Measurements from ENCODE around the gene ZNF316.
"Not testable (repeated sequence)": the region's sequence is repeated elsewhere in the genome, so short reads cannot be mapped to it uniquely, and the experiment has no call there.

Gene ZNF316

DNA sequence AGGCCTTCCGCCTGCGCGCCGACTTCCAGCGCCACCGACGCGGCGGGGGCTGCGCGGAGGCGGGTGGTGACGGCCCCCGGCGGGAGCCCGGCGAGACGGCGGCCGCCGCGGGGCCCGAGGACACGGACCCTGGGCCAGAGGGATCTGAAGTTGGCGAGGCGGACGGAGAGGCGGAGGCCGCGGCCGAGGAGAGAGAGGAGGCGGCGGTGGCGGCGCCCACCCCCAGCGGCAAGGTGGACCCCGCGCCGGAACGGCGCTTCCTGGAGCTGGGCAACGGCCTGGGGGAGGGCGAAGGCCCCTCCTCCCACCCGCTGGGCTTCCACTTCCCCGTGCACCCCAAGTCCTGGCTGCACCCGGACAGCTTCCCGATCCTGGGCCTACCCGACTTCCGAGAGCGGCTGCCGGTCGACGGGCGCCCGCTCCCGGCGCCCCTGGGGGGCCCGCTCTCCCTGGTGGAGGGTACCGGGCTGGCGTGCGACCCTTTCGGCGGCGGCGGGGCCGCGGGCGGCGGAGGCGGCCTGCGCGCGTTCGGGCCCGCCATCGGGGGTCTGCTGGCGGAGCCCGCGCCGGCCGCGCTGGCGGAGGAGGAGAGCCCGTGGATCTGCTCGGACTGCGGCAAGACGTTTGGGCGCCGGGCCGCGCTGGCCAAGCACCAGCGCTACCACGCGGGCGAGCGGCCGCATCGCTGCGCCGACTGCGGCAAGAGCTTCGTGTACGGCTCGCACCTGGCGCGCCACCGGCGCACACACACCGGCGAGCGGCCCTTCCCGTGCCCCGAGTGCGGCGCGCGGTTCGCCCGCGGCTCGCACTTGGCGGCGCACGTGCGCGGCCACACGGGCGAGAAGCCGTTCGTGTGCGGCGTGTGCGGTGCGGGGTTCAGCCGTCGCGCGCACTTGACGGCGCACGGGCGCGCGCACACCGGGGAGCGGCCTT, 16.2 kb downstream of the ZNF316 start:
- Histone ChIP-seq H3K27me3 (ENCODE audit: control insufficient read depth, insufficient read depth, low read length) (no peaks in the 10 kb centered on the region), H3K4me3 (ENCODE audit: low read length) (no peak overlapping the region), H3K4me1 (ENCODE audit: control insufficient read depth, insufficient read depth, low read length) (no peaks in the 10 kb centered on the region; the same call in 1 of the 2 replicates), H3K9me3 (ENCODE audit: control insufficient read depth, insufficient read depth, low read length) (peaks cover 2% of the 10 kb centered on the region; the same call in 1 of the 2 replicates), H3K36me3 (ENCODE audit: control insufficient read depth, insufficient read depth, low read length) (peaks cover 20% of the 10 kb centered on the region), H3K27ac (ENCODE audit: low read length) (no peak overlapping the region)
- no peak for DNase-seq (ENCODE audit: low read depth, low spot score)
- no CpG with 5 or more reads among the region's 146 CpGs for WGBS (ENCODE audit: insufficient coverage, insufficient read length)

DNA sequence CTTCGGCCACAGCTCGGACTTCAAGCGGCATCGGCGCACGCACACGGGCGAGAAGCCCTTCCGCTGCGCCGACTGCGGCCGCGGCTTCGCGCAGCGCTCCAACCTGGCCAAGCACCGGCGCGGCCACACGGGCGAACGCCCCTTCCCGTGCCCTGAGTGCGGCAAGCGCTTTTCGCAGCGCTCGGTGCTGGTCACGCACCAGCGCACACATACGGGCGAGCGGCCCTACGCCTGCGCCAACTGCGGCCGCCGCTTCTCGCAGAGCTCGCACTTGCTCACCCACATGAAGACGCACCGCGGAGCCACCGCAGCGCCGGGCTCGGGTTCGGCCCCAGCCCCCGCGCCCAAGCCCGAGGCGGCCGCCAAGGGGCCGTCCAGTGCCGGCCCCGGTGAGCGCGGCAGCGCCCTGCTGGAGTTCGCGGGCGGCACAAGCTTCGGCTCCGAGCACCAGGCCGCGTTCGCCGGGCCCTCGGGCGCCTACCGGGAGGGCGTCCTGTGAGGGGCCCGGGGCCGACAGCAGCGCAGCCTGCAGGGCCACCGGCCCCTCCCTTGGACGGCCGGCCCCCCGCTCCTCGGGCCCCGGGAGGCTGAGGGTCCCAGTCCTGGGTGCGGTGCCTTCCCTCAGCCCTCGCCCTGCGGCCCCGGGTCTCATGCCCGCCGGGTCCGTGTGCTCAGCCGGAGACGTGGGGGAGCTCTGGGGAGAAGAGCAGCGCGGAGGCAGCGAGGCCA, 17.2 kb downstream of the ZNF316 start:
- Histone ChIP-seq H3K4me1 (ENCODE audit: control insufficient read depth, insufficient read depth, low read length) (peaks cover 1% of the 10 kb centered on the region; the same call in 1 of the 2 replicates), H3K9me3 (ENCODE audit: control insufficient read depth, insufficient read depth, low read length) (peaks cover 2% of the 10 kb centered on the region; the same call in 1 of the 2 replicates), H3K27ac (ENCODE audit: low read length) (no peak overlapping the region), H3K36me3 (ENCODE audit: control insufficient read depth, insufficient read depth, low read length) (peaks cover 20% of the 10 kb centered on the region), H3K4me3 (ENCODE audit: low read length) (no peak overlapping the region), H3K27me3 (ENCODE audit: control insufficient read depth, insufficient read depth, low read length) (no peaks in the 10 kb centered on the region)
- DNase-seq (ENCODE audit: low read depth, low spot score): no peak
- WGBS (ENCODE audit: insufficient coverage, insufficient read length): no CpG with 5 or more reads among the region's 94 CpGs

DNA sequence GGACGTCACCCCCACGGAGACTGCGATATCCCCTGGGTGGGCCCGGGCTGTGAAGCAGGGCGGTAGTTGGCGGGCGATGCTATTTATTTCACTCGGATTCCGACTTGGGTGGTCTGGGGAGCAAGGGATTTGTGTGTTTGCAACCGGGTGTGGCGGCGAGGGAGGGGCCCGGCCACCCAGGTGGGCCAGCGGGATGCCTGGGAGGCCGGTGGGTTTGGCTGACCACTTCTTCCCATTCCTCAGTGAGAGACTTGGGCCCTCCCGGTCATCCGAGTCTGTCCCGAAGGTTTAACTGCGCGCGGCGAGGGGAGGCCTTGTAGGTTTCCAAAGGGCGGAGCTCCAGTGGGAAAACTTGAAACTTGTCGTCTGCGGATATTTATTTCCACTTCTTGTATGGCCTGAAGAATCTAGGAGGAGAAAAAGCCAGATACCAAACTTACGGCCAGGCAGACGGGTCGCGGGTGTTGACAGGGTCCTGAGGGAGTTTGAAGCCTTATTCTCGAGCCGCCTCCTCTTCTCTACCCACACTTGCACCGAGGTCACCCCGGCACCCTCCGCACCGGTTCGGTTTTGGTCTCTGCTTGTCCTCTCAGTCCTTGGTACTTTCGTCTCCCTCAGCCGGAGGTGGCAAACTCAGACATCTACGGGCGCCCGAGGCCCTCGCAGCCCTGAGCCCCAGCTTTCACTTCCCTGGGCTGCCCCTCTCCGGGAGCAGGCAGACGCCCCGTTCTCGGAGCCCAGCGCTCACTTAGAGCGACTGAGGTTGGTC, 17.9 kb downstream of the ZNF316 start:
- Histone ChIP-seq H3K4me1 (ENCODE audit: control insufficient read depth, insufficient read depth, low read length) (peaks cover 4% of the 10 kb centered on the region; the same call in 1 of the 2 replicates), H3K36me3 (ENCODE audit: control insufficient read depth, insufficient read depth, low read length) (peaks cover 20% of the 10 kb centered on the region), H3K9me3 (ENCODE audit: control insufficient read depth, insufficient read depth, low read length) (peaks cover 2% of the 10 kb centered on the region; the same call in 1 of the 2 replicates), H3K27ac (ENCODE audit: low read length) (no peak overlapping the region), H3K4me3 (ENCODE audit: low read length) (no peak overlapping the region), H3K27me3 (ENCODE audit: control insufficient read depth, insufficient read depth, low read length) (no peaks in the 10 kb centered on the region)
- no CpG with 5 or more reads among the region's 48 CpGs for WGBS (ENCODE audit: insufficient coverage, insufficient read length)
- DNase-seq (ENCODE audit: low read depth, low spot score): no peak

DNA sequence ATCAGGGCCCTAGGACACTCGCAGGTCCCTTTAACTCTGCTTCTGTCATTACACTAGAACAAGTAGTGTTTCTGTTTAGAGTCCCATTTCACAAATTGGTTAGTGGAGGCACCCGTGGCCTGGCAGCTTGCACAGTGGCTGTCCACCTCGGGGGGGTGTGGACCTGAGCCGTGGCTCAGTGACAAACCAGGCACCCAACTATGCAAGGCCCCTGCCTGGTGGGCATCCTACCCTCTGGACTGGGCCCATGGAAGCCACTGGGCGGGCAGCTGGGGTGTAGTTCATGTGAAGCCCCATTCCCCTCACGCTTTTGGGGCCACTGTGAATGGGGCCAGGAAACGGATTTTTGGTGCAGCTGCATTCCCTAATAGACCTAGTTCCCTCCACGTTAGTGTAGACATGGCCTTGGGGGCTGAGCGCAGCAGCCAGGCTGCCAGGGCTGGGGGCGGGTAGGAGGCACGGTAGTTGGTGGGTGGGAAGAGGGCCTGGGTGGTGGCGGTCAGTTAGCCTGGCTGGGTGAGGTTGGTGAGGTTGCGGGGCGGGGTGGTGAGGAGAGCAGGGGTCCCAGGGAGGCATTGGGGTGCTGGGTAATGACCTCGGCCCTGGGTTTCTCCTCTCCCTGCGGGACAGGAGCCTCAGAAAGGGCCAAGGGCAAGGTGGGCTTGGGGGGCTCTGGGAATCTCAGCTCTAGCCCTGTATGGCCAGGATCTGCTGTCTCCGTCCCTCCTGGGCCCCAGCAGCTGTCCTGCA, 18.7 kb downstream of the ZNF316 start:
- no peak overlapping the region for H3K27ac ChIP-seq (ENCODE audit: low read length)
- peaks cover 2% of the 10 kb centered on the region; the same call in 1 of the 2 replicates for H3K9me3 ChIP-seq (ENCODE audit: control insufficient read depth, insufficient read depth, low read length)
- no peak for DNase-seq (ENCODE audit: low read depth, low spot score)
- peaks cover 4% of the 10 kb centered on the region; the same call in 1 of the 2 replicates for H3K4me1 ChIP-seq (ENCODE audit: control insufficient read depth, insufficient read depth, low read length)
- peaks cover 20% of the 10 kb centered on the region for H3K36me3 ChIP-seq (ENCODE audit: control insufficient read depth, insufficient read depth, low read length)
- no peak overlapping the region for H3K4me3 ChIP-seq (ENCODE audit: low read length)
- WGBS (ENCODE audit: insufficient coverage, insufficient read length): no CpG with 5 or more reads among the region's 17 CpGs
- no peaks in the 10 kb centered on the region for H3K27me3 ChIP-seq (ENCODE audit: control insufficient read depth, insufficient read depth, low read length)

DNA sequence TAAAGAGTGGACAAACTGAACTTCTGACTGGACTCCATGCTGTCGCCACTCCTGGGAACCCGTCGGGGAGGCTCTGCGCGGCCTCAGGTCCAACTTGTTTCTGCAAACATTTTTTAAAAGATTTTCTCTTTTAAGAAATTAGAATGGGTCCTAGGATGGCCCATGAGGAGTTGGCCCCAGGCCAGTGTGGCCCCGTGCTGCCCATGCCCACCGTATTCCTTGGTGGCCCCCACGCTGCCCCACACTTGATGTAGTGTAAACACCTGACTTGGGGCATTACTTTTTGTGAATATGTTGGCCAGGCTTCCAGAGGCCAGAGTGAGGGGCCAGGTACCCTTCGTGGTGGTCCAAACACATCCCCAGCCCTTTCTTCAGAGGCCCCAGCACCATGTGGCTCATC, 19.3 kb downstream of the ZNF316 start:
- H3K27me3 ChIP-seq (ENCODE audit: control insufficient read depth, insufficient read depth, low read length): no peaks in the 10 kb centered on the region
- no CpG with 5 or more reads among the region's 9 CpGs for WGBS (ENCODE audit: insufficient coverage, insufficient read length)

DNA sequence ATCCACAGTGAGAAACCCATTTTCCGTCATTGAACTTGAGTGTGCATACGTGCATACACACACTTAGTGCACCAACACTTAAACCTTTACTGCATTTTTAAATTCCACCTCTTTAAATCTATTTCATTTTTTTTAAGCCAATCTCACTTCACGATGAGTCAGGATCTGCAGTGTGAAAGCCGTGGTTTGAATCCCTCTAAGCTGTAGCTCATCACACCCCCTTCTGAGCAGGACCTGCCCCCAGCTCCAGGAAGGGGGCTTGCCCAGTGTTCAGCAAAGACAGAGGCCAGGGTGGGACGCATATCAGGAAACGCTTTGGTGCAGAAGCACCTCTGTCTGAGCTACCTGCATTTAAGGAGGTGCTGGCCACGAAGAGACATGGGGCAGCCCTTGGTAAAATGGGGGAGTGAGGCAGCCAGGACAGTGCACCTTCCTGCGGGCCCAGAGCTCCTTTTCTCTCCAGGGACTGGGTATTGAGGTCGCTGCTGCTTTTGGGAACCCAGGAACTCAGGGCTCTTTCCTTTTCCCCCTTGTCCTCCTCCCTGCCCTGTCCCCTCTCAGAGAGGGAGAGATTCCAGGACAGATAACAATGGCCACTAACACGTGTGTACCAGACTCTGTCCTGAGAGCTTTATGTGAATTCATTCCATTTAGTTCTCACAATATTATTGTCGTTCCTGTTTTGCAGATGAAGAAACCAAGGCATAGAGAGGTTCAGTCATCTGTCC, 21.7 kb downstream of the ZNF316 start:
- no peak overlapping the region for H3K27ac ChIP-seq (ENCODE audit: low read length)
- 100% methylated on average over 1 of the region's 11 CpGs for WGBS (ENCODE audit: insufficient coverage, insufficient read length)
- peaks cover 5% of the 10 kb centered on the region for H3K36me3 ChIP-seq (ENCODE audit: control insufficient read depth, insufficient read depth, low read length)
- no peaks in the 10 kb centered on the region for H3K9me3 ChIP-seq (ENCODE audit: control insufficient read depth, insufficient read depth, low read length)
- H3K4me3 ChIP-seq (ENCODE audit: low read length): no peak overlapping the region
- no peaks in the 10 kb centered on the region for H3K27me3 ChIP-seq (ENCODE audit: control insufficient read depth, insufficient read depth, low read length)
- no peak for DNase-seq (ENCODE audit: low read depth, low spot score)
- peaks cover 4% of the 10 kb centered on the region; the same call in 1 of the 2 replicates for H3K4me1 ChIP-seq (ENCODE audit: control insufficient read depth, insufficient read depth, low read length)

More for the DNA sequence above, 19.3 kb downstream of the ZNF316 start:
- Histone ChIP-seq H3K4me3 (ENCODE audit: low read length) (no peak overlapping the region), H3K4me1 (ENCODE audit: control insufficient read depth, insufficient read depth, low read length) (peaks cover 4% of the 10 kb centered on the region; the same call in 1 of the 2 replicates), H3K27ac (ENCODE audit: low read length) (no peak overlapping the region), H3K9me3 (ENCODE audit: control insufficient read depth, insufficient read depth, low read length) (peaks cover 2% of the 10 kb centered on the region; the same call in 1 of the 2 replicates), H3K36me3 (ENCODE audit: control insufficient read depth, insufficient read depth, low read length) (peaks cover 20% of the 10 kb centered on the region)
- DNase-seq (ENCODE audit: low read depth, low spot score): no peak

DNA sequence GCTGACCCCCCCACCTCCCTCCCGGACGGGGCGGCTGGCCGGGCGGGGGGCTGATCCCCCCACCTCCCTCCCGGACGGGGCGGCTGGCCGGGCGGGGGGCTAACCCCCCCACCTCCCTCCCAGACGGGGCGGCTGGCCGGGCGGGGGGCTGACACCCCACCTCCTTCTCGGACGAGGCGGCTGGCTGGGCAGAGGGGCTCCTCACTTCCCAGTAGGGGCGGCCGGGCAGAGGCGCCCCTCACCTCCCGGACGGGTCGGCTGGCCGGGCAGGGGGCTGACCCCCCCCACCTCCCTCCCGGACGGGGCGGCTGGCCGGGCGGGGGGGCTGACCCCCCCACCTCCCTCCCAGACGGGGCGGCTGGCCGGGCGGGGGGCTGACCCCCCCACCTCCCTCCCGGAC, 33.7 kb downstream of the ZNF316 start:
- WGBS (ENCODE audit: insufficient coverage, insufficient read length): no CpG with 5 or more reads among the region's 34 CpGs

DNA sequence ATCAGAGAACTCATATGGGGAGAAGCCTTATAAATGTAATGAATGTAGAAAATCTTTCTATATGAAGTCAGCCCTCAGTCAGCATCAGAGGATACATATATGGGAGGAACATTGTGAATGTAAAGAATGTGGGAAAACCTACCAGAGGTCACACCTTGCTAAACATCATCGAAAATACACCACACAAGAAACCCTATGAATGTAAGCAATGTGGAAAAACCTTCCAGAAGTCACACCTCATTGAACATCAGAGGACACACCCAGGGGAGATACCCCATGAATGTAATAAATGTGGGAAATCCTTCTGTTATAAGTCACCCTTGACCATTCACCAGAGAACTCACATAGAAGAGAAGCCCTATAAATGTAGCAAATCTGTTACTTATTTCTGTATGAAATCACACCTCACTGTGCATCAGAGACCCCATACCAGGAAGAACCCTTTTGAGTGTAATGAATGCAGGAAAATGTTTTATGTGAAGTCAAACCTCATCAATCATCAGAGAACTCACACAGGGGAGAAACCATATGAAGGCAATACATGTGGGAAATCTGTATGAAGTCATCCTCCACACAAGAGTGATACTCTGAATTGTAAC, 38.8 kb downstream of the ZNF316 start:
- Histone ChIP-seq H3K4me1 (ENCODE audit: control insufficient read depth, insufficient read depth, low read length) (no peaks in the 10 kb centered on the region), H3K27me3 (ENCODE audit: control insufficient read depth, insufficient read depth, low read length) (no peaks in the 10 kb centered on the region), H3K4me3 (ENCODE audit: low read length) (no peak overlapping the region), H3K36me3 (ENCODE audit: control insufficient read depth, insufficient read depth, low read length) (no peaks in the 10 kb centered on the region), H3K27ac (ENCODE audit: low read length) (no peak overlapping the region), H3K9me3 (ENCODE audit: control insufficient read depth, insufficient read depth, low read length) (peaks cover 20% of the 10 kb centered on the region)
- DNase-seq (ENCODE audit: low read depth, low spot score): no peak
- WGBS (ENCODE audit: insufficient coverage, insufficient read length): no CpG with 5 or more reads among the region's 1 CpG

More for the DNA sequence above, 33.7 kb downstream of the ZNF316 start:
- not testable (repeated sequence) for H3K4me3 ChIP-seq (ENCODE audit: low read length); H3K27ac ChIP-seq (ENCODE audit: low read length); H3K36me3 ChIP-seq (ENCODE audit: control insufficient read depth, insufficient read depth, low read length); DNase-seq (ENCODE audit: low read depth, low spot score); H3K27me3 ChIP-seq (ENCODE audit: control insufficient read depth, insufficient read depth, low read length); H3K4me1 ChIP-seq (ENCODE audit: control insufficient read depth, insufficient read depth, low read length)
- H3K9me3 ChIP-seq (ENCODE audit: control insufficient read depth, insufficient read depth, low read length): peaks cover 16% of the 10 kb centered on the region

DNA sequence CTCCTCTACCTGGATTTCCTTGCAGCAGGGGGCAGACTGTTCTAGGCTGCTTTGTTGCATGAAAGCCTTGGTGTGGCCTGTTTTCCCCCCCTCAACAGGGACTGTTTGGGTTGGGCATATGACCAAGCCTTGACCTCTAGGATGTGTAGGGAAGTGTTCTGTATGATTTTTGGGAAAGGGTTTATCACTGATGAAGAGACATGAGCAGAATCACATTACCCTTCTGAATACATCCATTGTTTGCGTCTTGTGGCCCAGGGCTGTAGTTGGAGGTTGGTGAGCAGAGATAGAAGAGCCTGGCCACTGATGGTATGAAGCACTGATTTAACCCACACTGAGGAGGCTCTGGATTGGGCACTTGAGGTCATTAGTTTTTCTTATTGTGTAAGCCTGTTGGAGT, 43.0 kb downstream of the ZNF316 start:
- Histone ChIP-seq H3K27ac (ENCODE audit: low read length) (no peak overlapping the region), H3K27me3 (ENCODE audit: control insufficient read depth, insufficient read depth, low read length) (no peaks in the 10 kb centered on the region), H3K9me3 (ENCODE audit: control insufficient read depth, insufficient read depth, low read length) (peaks cover 16% of the 10 kb centered on the region), H3K36me3 (ENCODE audit: control insufficient read depth, insufficient read depth, low read length) (no peaks in the 10 kb centered on the region), H3K4me3 (ENCODE audit: low read length) (no peak overlapping the region), H3K4me1 (ENCODE audit: control insufficient read depth, insufficient read depth, low read length) (no peaks in the 10 kb centered on the region)
- no peak for DNase-seq (ENCODE audit: low read depth, low spot score)
- no CpG with 5 or more reads among the region's 1 CpG for WGBS (ENCODE audit: insufficient coverage, insufficient read length)

All from iPS DF 6.9 (cell line).